ENCODE results near the gene KCNH2. TPM values are rescaled to one million over a fixed set of nuclear protein-coding genes. Genes with fewer than 3 reads are reported as not detected.

Gene KCNH2
- total and polyA plus RNA-seq, 2 experiments from 2014 or later, result 48.0 to 110 TPM

DNA sequence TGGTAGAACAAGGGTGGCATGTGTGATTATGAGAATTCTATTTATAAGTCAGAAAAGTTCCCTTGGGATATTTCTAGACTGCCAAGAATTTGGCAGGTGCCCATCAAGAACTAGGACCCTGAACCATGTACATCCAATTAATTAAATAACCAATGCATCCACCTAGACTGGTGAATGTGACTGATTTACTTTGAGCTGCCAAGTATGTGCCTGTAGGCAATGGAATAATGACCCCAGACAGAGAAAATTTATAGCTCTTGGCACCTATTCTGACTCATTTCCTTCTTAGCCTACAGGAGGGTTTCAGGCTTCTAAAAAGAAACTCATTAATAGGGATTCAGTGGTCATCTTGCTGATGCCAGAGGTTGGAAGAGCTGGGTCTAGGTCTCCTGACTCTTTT is 54.9 kb downstream of the KCNH2 start:
- H3K27me3 ChIP-seq, result peaks cover 3% of the 10 kb centered on the region
- no peaks in the 10 kb centered on the region for H3K36me3 ChIP-seq
- TF ChIP-seq, protein P1, sequence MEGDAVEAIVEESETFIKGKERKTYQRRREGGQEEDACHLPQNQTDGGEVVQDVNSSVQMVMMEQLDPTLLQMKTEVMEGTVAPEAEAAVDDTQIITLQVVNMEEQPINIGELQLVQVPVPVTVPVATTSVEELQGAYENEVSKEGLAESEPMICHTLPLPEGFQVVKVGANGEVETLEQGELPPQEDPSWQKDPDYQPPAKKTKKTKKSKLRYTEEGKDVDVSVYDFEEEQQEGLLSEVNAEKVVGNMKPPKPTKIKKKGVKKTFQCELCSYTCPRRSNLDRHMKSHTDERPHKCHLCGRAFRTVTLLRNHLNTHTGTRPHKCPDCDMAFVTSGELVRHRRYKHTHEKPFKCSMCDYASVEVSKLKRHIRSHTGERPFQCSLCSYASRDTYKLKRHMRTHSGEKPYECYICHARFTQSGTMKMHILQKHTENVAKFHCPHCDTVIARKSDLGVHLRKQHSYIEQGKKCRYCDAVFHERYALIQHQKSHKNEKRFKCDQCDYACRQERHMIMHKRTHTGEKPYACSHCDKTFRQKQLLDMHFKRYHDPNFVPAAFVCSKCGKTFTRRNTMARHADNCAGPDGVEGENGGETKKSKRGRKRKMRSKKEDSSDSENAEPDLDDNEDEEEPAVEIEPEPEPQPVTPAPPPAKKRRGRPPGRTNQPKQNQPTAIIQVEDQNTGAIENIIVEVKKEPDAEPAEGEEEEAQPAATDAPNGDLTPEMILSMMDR (IDR thresholded peaks at IDR 0.05; ENCODE audit: low read depth, low read length), result no peak
- no peaks in the 10 kb centered on the region for H3K9me3 ChIP-seq (ENCODE audit: low read depth)
- no peak overlapping the region for H3K27ac ChIP-seq
- no peaks in the 10 kb centered on the region for H3K4me1 ChIP-seq (ENCODE audit: low read depth)
- DNase-seq (ENCODE audit: low read depth in 1 of 2, low spot score in 1 of 2), result no peak
- H3K4me3 ChIP-seq, result no peak overlapping the region

DNA sequence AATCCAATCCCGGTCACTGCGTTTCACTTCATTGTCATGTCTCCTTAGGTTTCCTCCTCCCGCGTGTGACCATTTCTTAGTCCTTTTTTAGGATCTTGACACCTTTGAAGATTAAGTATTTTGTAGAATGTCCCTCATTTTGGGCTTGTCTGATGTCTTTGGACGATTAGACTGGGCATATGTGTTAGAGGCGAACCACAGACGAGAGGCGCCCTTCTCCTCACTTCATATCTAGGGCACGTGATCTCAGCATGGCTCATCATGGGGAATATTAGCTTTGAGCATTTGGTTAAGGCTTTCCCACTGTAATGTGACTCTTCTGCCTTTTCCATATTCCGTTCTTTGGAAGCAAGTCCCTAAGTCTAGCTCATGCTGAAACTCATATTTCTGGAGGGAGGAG is 59.0 kb downstream of the KCNH2 start:
- TF ChIP-seq, protein P1 (IDR thresholded peaks at IDR 0.05; ENCODE audit: low read depth, low read length), result no peak
- Histone ChIP-seq H3K4me3 (no peak overlapping the region), H3K4me1 (ENCODE audit: low read depth) (no peaks in the 10 kb centered on the region), H3K27me3 (no peaks in the 10 kb centered on the region), H3K9me3 (ENCODE audit: low read depth) (no peaks in the 10 kb centered on the region), H3K36me3 (no peaks in the 10 kb centered on the region), H3K27ac (no peak overlapping the region)
- no peak for DNase-seq (ENCODE audit: low read depth in 1 of 2, low spot score in 1 of 2)

DNA sequence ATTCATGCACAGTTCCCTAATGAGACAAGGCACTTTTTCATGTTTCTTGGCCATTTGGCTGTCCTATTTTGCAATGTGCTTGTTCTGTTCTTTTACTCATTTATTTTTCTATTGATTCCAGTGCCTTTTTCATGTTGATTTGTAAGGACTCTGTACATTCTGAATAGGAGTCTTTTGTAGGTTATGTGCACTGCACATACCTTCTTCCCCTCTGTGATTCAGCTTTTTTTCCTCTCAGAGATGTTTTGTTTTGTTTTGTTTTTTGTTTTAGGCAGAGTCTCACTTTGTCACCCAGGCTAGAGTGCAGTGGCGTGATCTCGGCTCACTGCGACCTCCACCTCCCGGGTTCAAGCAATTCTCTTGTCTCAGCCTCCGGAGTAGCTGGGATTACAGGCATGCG is 59.7 kb downstream of the KCNH2 start:
- Histone ChIP-seq H3K4me1 (ENCODE audit: low read depth) (no peaks in the 10 kb centered on the region), H3K27me3 (no peaks in the 10 kb centered on the region), H3K4me3 (no peak overlapping the region), H3K9me3 (ENCODE audit: low read depth) (no peaks in the 10 kb centered on the region), H3K36me3 (no peaks in the 10 kb centered on the region), H3K27ac (no peak overlapping the region)
- TF ChIP-seq, protein P1 (IDR thresholded peaks at IDR 0.05; ENCODE audit: low read depth, low read length), result no peak
- no peak for DNase-seq (ENCODE audit: low read depth in 1 of 2, low spot score in 1 of 2)

DNA sequence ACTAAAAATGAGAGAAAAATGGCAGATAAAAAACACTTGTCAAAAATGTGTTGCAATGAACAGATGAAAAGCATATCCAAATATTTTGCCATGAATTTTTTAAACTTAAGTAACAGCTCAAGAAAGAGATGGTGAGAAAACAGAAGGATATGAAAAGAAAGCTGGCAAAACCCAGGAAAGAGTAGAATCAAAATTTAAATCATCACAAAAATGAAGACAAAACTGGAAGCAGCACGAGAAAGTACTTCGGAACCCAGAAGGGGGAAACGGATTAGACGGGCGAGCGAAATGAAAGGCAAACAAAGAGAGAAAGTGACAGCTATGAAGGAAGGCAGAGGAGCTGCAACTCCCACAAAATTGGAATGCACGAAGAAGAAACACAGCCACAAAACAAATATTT is 60.2 kb downstream of the KCNH2 start:
- TF ChIP-seq, protein P1 (IDR thresholded peaks at IDR 0.05; ENCODE audit: low read depth, low read length), result no peak
- H3K27ac ChIP-seq, result no peak overlapping the region
- no peaks in the 10 kb centered on the region for H3K36me3 ChIP-seq
- H3K27me3 ChIP-seq, result no peaks in the 10 kb centered on the region
- no peak for DNase-seq (ENCODE audit: low read depth in 1 of 2, low spot score in 1 of 2)
- no peak overlapping the region for H3K4me3 ChIP-seq
- H3K9me3 ChIP-seq (ENCODE audit: low read depth), result no peaks in the 10 kb centered on the region
- H3K4me1 ChIP-seq (ENCODE audit: low read depth), result no peaks in the 10 kb centered on the region

DNA sequence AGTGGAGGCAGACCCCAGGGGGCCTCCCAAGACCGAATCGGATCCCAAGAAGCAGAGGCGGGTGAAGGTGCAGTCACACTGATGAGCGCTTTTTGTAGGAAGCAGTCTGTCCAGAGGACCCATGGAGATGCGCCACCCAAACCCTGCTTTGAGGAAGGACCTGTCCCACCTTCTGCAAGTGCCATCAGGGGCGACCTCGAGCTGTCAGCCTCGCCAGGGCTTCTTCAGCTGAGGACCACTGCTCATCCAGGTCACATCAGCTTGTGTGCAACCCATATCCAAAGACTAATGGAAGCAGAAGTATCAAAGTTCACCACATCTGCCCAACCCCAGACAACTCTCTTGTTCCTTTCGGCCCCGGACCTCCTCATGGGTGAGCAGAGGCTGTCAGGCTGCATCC is 61.5 kb downstream of the KCNH2 start:
- DNase-seq (ENCODE audit: low read depth in 1 of 2, low spot score in 1 of 2), result no peak
- no peaks in the 10 kb centered on the region for H3K9me3 ChIP-seq (ENCODE audit: low read depth)
- no peaks in the 10 kb centered on the region for H3K4me1 ChIP-seq (ENCODE audit: low read depth)
- TF ChIP-seq, protein P1 (IDR thresholded peaks at IDR 0.05; ENCODE audit: low read depth, low read length), result no peak
- no peaks in the 10 kb centered on the region for H3K36me3 ChIP-seq
- H3K27me3 ChIP-seq, result no peaks in the 10 kb centered on the region
- no peak overlapping the region for H3K4me3 ChIP-seq
- no peak overlapping the region for H3K27ac ChIP-seq

DNA sequence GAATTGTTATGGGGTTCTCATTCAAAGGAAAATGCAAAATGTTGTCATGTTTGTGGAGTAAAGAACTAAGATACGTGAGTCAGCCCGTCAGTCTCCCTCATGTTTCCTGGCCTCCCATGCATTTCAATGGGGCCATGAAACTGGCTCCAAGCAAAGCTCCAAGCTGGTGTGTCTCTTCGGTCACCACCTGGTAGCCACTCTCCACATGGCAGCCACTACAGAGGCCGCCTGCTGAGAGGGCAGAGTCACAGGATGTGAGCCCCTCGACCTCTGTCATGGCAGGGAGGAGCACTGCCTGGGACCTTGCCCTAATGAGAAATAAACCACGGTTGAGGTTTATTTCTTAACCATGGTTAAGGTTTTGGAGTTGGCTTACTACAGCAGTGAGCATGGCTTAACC is 63.2 kb downstream of the KCNH2 start:
- H3K36me3 ChIP-seq, result no peaks in the 10 kb centered on the region
- no peaks in the 10 kb centered on the region for H3K9me3 ChIP-seq (ENCODE audit: low read depth)
- no peak overlapping the region for H3K4me3 ChIP-seq
- no peaks in the 10 kb centered on the region for H3K4me1 ChIP-seq (ENCODE audit: low read depth)
- no peak overlapping the region for H3K27ac ChIP-seq
- no peak for DNase-seq (ENCODE audit: low read depth in 1 of 2, low spot score in 1 of 2)
- TF ChIP-seq, protein P1 (IDR thresholded peaks at IDR 0.05; ENCODE audit: low read depth, low read length), result no peak
- H3K27me3 ChIP-seq, result no peaks in the 10 kb centered on the region
